NCI-H1694 (cell line): ENCODE data around the gene TMEM150A.
"Not testable (repeated sequence)": the region's sequence is repeated elsewhere in the genome, so short reads cannot be mapped to it uniquely, and the experiment has no call there.

Source experiments
- DNase-seq: peaks from one replicate; lab custom pipeline; 2025; lab: John Stamatoyannopoulos, UW

TMEM150A gene

GRCh38 chr2:85564144-85564563, 38.3 kb downstream of the TMEM150A start:
- no peak for DNase-seq

GRCh38 chr2:85561280-85562212, 41.0 kb downstream of the TMEM150A start, which contains the start of gene GGCX:
TSS of gene GGCX (minus strand) at chr2:85561493. CDS start at chr2:85561428, 65 bp downstream.
- peak; percentile 88 for DNase-seq

GRCh38 chr2:85560812-85561279, 41.7 kb downstream of the TMEM150A start:
- no peak for DNase-seq

- DNase-seq: not testable (repeated sequence)
Observed at GRCh38 chr2:85560403-85560726, 42.1 kb downstream of the TMEM150A start.

GRCh38 chr2:85558160-85558559, 44.3 kb downstream of the TMEM150A start:
- no peak for DNase-seq

GRCh38 chr2:85557130-85557529, 45.4 kb downstream of the TMEM150A start:
- DNase-seq: no peak

- DNase-seq: no peak
Observed at GRCh38 chr2:85554980-85555612, 47.4 kb downstream of the TMEM150A start.

- no peak for DNase-seq
Observed at GRCh38 chr2:85553184-85553583, 49.3 kb downstream of the TMEM150A start.

- peak; percentile 77 for DNase-seq
Observed at GRCh38 chr2:85551698-85552678, 50.5 kb downstream of the TMEM150A start.

GRCh38 chr2:85550486-85550885, 52.0 kb downstream of the TMEM150A start:
- DNase-seq: no peak

- DNase-seq: no peak
Observed at GRCh38 chr2:85549826-85550225, 52.7 kb downstream of the TMEM150A start.

- DNase-seq: no peak
Observed at GRCh38 chr2:85549095-85549494, 53.4 kb downstream of the TMEM150A start.

GRCh38 chr2:85548608-85548900, 53.9 kb downstream of the TMEM150A start:
- DNase-seq: no peak
